Stimulated activated naive CD8-positive, alpha-beta T cell treated with anti-CD3 and anti-CD28 coated beads, Interleukin-15, amount 100 ng/mL, for 72 hours (primary cell): ENCODE measurements around the gene FAM83D.
"Not testable (repeated sequence)": the region's sequence is repeated elsewhere in the genome, so short reads cannot be mapped to it uniquely, and the experiment has no call there.

Experiments
- ATAC-seq: fragments of 150-1000 bp; cut with Tn5 transposase; 2 replicates; pipeline ENCODE4 v1.10.0; 2021; ENCODE audit warnings: mild to moderate bottlenecking, moderate library complexity
- DNase-seq, 2 donors: peaks; one replicate each; pipeline ENCODE4 v3.0.0; 2021 to 2022
- H3K27ac Mint-ChIP-seq, 2 donors: one replicate each; pipeline ENCODE4 v1.8.0; 2022; ENCODE audit warnings: mild to moderate bottlenecking in 2 of 2, mixed read lengths in 2 of 2, moderate library complexity in 2 of 2
- H3K27me3 Mint-ChIP-seq: one replicate; pipeline ENCODE4 v1.8.0; 2022; ENCODE audit warnings: mixed read lengths
- H3K4me1 Mint-ChIP-seq: one replicate; pipeline ENCODE4 v1.8.0; 2022; ENCODE audit warnings: mild to moderate bottlenecking, mixed read lengths
- H3K4me3 Mint-ChIP-seq, 2 donors: one replicate each; pipeline ENCODE4 v1.8.0; 2022; ENCODE audit warnings: mild to moderate bottlenecking in 2 of 2, mixed read lengths in 2 of 2, moderate library complexity in 1 of 2
- H3K9me3 Mint-ChIP-seq, 2 donors: one replicate each; pipeline ENCODE4 v1.8.0; 2022; ENCODE audit warnings: mixed read lengths in 2 of 2

The FAM83D gene

GRCh38 chr20:38991814-38992704 is 65.8 kb downstream of the FAM83D start:
- Mint-ChIP-seq H3K27ac (no peak overlapping the region), H3K4me1 (peaks cover 22% of the 10 kb centered on the region), H3K27me3 (no peaks in the 10 kb centered on the region), H3K4me3 (no peak overlapping the region), H3K9me3 (no peaks in the 10 kb centered on the region)
- ATAC-seq (no peak), DNase-seq (no peak)

- Mint-ChIP-seq H3K9me3 (no peaks in the 10 kb centered on the region), H3K4me3 (no peak overlapping the region), H3K27ac (no peak overlapping the region), H3K4me1 (peaks cover 39% of the 10 kb centered on the region), H3K27me3 (no peaks in the 10 kb centered on the region)
- ATAC-seq: no peak
- no peak for DNase-seq
These were observed 69.4 kb downstream of the FAM83D start for GRCh38 chr20:38995536-38996044.

- not testable (repeated sequence) for H3K9me3 Mint-ChIP-seq, ATAC-seq, H3K4me3 Mint-ChIP-seq, H3K27ac Mint-ChIP-seq, H3K27me3 Mint-ChIP-seq, DNase-seq
- peaks cover 39% of the 10 kb centered on the region for H3K4me1 Mint-ChIP-seq
These were observed 70.6 kb downstream of the FAM83D start for GRCh38 chr20:38996866-38997265.

- no peaks in the 10 kb centered on the region for H3K27me3 Mint-ChIP-seq
- H3K4me3 Mint-ChIP-seq: peak overlapping the region; percentile 10 to 13
- peaks cover 39% of the 10 kb centered on the region for H3K4me1 Mint-ChIP-seq
- DNase-seq: peak; percentile 74 to 85
- no peaks in the 10 kb centered on the region for H3K9me3 Mint-ChIP-seq
- ATAC-seq: peak; percentile 95
- H3K27ac Mint-ChIP-seq: peak overlapping the region in 1 of 2 donors; percentile 12
These were observed 71.4 kb downstream of the FAM83D start for GRCh38 chr20:38997622-38998021.

- Mint-ChIP-seq H3K4me3 (peak overlapping the region; percentile 34 to 61), H3K9me3 (no peaks in the 10 kb centered on the region), H3K4me1 (peaks cover 40% of the 10 kb centered on the region), H3K27ac (peak overlapping the region in 1 of 2 donors; percentile 74), H3K27me3 (no peaks in the 10 kb centered on the region)
- DNase-seq: no peak
- no peak for ATAC-seq
These were observed 73.0 kb downstream of the FAM83D start for GRCh38 chr20:38999217-38999616.

GRCh38 chr20:38999965-39000910 is 74.0 kb downstream of the FAM83D start:
- H3K4me3 Mint-ChIP-seq: no peak overlapping the region
- no peaks in the 10 kb centered on the region for H3K27me3 Mint-ChIP-seq
- DNase-seq (no peak), ATAC-seq (no peak)
- no peak overlapping the region for H3K27ac Mint-ChIP-seq
- no peaks in the 10 kb centered on the region for H3K9me3 Mint-ChIP-seq
- peaks cover 46% of the 10 kb centered on the region for H3K4me1 Mint-ChIP-seq
